Retinal pigment epithelial cell (primary cell): ENCODE results near the gene DSG4.
A peak's percentile ranks its signal among the peaks of the same experiment; 100 is the strongest.

Experiments used
- DNase-seq: peaks from one replicate; pipeline ENCODE4 v3.0.0-alpha.2; 2010; ENCODE audit warnings: low read depth
- H3K4me3 ChIP-seq: 2 replicates; pipeline ENCODE4 v1.5.1; 2011; ENCODE audit warnings: mild to moderate bottlenecking, low read length, control low read depth, moderate library complexity
- CTCF ChIP-seq: conservative IDR thresholded peaks from 2 replicates; pipeline ENCODE4 v1.5.1; 2011; ENCODE audit warnings: low read depth, low read length, control low read depth, inconsistent platforms

The DSG4 gene

GRCh38 chr18:31444142-31444541 lies 67.6 kb downstream of the DSG4 start:
- DNase-seq, result no peak
- no peak for TF ChIP-seq CTCF
- H3K4me3 ChIP-seq, result no peak overlapping the region

- no peak overlapping the region for H3K4me3 ChIP-seq
- no peak for DNase-seq
- TF ChIP-seq CTCF, result no peak
Observed at GRCh38 chr18:31445908-31446307, 69.3 kb downstream of the DSG4 start.

- no peak for TF ChIP-seq CTCF
- DNase-seq, result no peak
- no peak overlapping the region for H3K4me3 ChIP-seq
Observed at GRCh38 chr18:31446854-31447253, 70.3 kb downstream of the DSG4 start.

GRCh38 chr18:31447530-31448191 lies 71.1 kb downstream of the DSG4 start, which contains the start of gene DSG3:
Gene DSG3 (plus strand): TSS chr18:31447741. CDS start chr18:31447878, 137 bp downstream.
- no peak for TF ChIP-seq CTCF
- DNase-seq, result no peak
- no peak within 1 kb of the TSS for H3K4me3 ChIP-seq

GRCh38 chr18:31450409-31450808 lies 73.8 kb downstream of the DSG4 start:
- TF ChIP-seq CTCF, result no peak
- no peak for DNase-seq
- H3K4me3 ChIP-seq, result no peak overlapping the region

GRCh38 chr18:31451625-31452024 lies 75.0 kb downstream of the DSG4 start:
- no peak for DNase-seq
- no peak for TF ChIP-seq CTCF
- no peak overlapping the region for H3K4me3 ChIP-seq

- TF ChIP-seq CTCF, result no peak
- DNase-seq, result peak; percentile 58
- no peak overlapping the region for H3K4me3 ChIP-seq
Observed at GRCh38 chr18:31454066-31454708, 77.6 kb downstream of the DSG4 start.
